ENCODE results near the gene DIO2.

- TF ChIP-seq POLR2A (IDR thresholded peaks at IDR 0.05) (no peak), EP300 (IDR thresholded peaks at IDR 0.05) (no peak)
Observed at GRCh38 chr14:80237143-80237542, 25.8 kb upstream of the DIO2 start.
